ENCODE data around the gene PSMB7.

DNA sequence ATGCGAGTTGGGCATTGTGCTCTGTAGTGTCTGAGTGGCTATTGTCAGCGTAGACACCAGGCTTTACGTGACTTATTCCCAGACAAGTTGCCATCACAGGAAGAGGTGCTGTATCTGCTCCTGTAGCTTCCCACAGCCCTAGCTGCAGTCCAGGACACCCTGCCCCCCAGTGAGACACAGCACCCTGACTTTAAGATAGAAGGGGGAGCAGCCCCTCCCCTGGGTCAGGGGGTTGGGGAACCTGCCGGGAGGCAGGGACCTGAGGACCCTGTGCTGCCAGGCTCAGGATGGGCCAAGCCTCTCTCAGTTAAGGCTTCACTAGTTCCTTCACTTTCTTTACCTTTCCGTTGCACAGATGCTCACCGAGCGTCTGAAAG lies 82.1 kb downstream of the PSMB7 start:
- TF ChIP-seq, protein P1, sequence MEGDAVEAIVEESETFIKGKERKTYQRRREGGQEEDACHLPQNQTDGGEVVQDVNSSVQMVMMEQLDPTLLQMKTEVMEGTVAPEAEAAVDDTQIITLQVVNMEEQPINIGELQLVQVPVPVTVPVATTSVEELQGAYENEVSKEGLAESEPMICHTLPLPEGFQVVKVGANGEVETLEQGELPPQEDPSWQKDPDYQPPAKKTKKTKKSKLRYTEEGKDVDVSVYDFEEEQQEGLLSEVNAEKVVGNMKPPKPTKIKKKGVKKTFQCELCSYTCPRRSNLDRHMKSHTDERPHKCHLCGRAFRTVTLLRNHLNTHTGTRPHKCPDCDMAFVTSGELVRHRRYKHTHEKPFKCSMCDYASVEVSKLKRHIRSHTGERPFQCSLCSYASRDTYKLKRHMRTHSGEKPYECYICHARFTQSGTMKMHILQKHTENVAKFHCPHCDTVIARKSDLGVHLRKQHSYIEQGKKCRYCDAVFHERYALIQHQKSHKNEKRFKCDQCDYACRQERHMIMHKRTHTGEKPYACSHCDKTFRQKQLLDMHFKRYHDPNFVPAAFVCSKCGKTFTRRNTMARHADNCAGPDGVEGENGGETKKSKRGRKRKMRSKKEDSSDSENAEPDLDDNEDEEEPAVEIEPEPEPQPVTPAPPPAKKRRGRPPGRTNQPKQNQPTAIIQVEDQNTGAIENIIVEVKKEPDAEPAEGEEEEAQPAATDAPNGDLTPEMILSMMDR (IDR thresholded peaks at IDR 0.05 in 4 of 5, conservative IDR thresholded peaks at IDR 0.05 in 1 of 5), result no peak
- no peak for TF ChIP-seq POLR2A (IDR thresholded peaks at IDR 0.05)

Measured in gastrocnemius medialis (tissue), 4 donors.